Osteoblast (primary cell): ENCODE data around the gene CRYGS. TPM values are rescaled to one million over a fixed set of nuclear protein-coding genes. Genes with fewer than 3 reads are reported as not detected.

ENCODE experiments used
- DNase-seq: peaks from one replicate; pipeline ENCODE4 v3.0.0; 2011; ENCODE audit warnings: low spot score, mixed read lengths; ENCODE audit not compliant: insufficient read length; ENCODE audit errors: missing footprints
- H2AFZ ChIP-seq: 2 replicates; pipeline ENCODE4 v1.6.0; 2011; ENCODE audit warnings: mild to moderate bottlenecking, low read length
- H3K27ac ChIP-seq: 2 replicates; pipeline ENCODE4 v1.5.1; 2011; ENCODE audit warnings: mild to moderate bottlenecking, low read depth, low read length, moderate library complexity
- H3K27me3 ChIP-seq: 2 replicates; pipeline ENCODE4 v1.6.0; 2012; ENCODE audit warnings: mild to moderate bottlenecking, control low read depth, inconsistent platforms, low read length, moderate library complexity; ENCODE audit not compliant: insufficient read depth
- H3K36me3 ChIP-seq: 2 replicates; pipeline ENCODE4 v1.5.1; 2011; ENCODE audit warnings: mild to moderate bottlenecking, low read length, control low read depth, moderate library complexity; ENCODE audit not compliant: insufficient read depth
- H3K4me1 ChIP-seq: 2 replicates; pipeline ENCODE4 v1.5.1; 2011; ENCODE audit warnings: mild to moderate bottlenecking, low read length, control low read depth, moderate library complexity; ENCODE audit not compliant: insufficient read depth
- H3K4me2 ChIP-seq: 2 replicates; pipeline ENCODE4 v1.6.0; 2011; ENCODE audit warnings: mild to moderate bottlenecking, low read length; ENCODE audit not compliant: insufficient read depth
- H3K4me3 ChIP-seq: fragments of 200-600 bp; sonication (generic); 3 replicates; pipeline ENCODE4 v1.5.1; 2012; ENCODE audit warnings: mild to moderate bottlenecking, low read length, inconsistent platforms; ENCODE audit not compliant: insufficient read depth
- H3K79me2 ChIP-seq: 2 replicates; pipeline ENCODE4 v1.6.0; 2012; ENCODE audit warnings: mild to moderate bottlenecking, low read length, control low read depth, inconsistent platforms; ENCODE audit not compliant: insufficient read depth
- H3K9me3 ChIP-seq: 2 replicates; pipeline ENCODE4 v1.5.1; 2011; ENCODE audit warnings: low read depth, low read length, control low read depth
- H4K20me1 ChIP-seq: 2 replicates; pipeline ENCODE4 v1.6.0; 2012; ENCODE audit warnings: mild to moderate bottlenecking, low read length, control low read depth; ENCODE audit not compliant: insufficient read depth
- CTCF ChIP-seq: IDR thresholded peaks from 2 replicates; pipeline ENCODE4 v1.5.1; 2011; ENCODE audit warnings: mild to moderate bottlenecking, low read depth, low read length, moderate library complexity; ENCODE audit errors: extremely low read depth
- total RNA-seq: library from RNA; depleted of rRNA; stranded (reverse); fragments of >200 nt; gene quantifications from 2 replicates; pipeline ENCODE4 v1.2.3, GENCODE V29; 2012

The CRYGS gene
- total RNA-seq, 1 donor = 1.8 TPM

DNA sequence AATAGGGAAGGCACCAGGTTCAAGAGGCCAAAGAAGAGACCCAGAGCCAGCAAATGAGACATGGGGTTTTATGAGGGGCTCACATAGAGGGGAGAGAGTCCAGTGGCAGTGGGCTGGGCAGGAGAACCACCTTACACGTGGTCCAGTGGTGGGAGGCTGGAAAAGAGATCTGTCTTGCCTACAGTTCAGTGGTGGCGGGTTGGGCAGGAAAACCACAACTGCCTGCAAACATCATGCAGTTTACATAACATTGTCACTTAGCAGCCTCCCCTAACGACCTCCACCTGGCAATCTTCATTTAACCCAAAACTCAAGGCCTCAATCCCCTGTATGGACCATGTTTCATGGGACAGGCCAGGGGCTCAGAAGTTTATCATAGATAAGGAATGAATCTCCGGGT, 29.1 kb downstream of the CRYGS start:
- H3K4me2 ChIP-seq = no peak overlapping the region
- no peaks in the 10 kb centered on the region for H3K9me3 ChIP-seq
- H4K20me1 ChIP-seq = no peaks in the 10 kb centered on the region
- H3K79me2 ChIP-seq = no peaks in the 10 kb centered on the region
- peaks cover 34% of the 10 kb centered on the region for H3K27me3 ChIP-seq
- TF ChIP-seq CTCF = no peak
- H3K4me3 ChIP-seq = no peak overlapping the region
- H3K4me1 ChIP-seq = no peaks in the 10 kb centered on the region
- no peaks in the 10 kb centered on the region for H3K36me3 ChIP-seq
- H2AFZ ChIP-seq = no peak overlapping the region
- DNase-seq = no peak
- no peak overlapping the region for H3K27ac ChIP-seq

DNA sequence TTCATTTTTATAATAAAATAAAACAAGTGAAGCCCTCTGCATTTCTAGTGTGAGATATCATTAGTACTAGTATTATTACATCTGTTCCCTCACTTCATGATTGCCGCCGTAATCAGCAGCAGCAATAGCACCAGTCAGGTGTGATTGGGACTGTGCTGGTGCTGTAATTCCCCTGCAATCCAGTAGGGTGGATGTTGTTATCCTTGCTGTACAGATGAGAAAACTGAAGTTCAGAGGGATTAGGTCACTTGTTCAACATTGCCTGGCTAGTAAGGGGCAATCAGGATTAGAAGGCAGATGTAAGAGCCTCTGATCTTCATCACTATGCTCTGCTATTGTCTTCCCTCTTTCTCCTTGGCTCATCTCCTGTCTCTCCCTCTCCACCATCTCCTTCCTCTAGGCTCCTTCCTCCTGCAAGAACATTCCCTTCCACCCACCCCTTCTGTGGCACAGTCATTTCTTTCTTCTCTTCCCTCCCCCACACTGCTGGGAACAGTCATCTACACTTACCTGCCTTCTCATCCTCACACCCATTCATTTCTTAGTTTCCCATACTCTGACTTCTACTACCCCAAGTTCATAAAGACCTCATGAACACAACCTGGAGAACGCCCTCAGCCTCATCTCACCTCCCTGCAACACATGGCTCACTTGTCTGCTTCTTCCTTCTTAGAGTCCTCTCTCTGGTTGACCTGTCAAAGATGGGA, 29.7 kb downstream of the CRYGS start:
- Histone ChIP-seq H3K27ac (no peak overlapping the region), H3K4me3 (no peak overlapping the region), H3K79me2 (no peaks in the 10 kb centered on the region), H3K27me3 (peaks cover 36% of the 10 kb centered on the region), H3K9me3 (no peaks in the 10 kb centered on the region), H3K36me3 (no peaks in the 10 kb centered on the region), H3K4me2 (no peak overlapping the region), H3K4me1 (no peaks in the 10 kb centered on the region), H2AFZ (no peak overlapping the region), H4K20me1 (no peaks in the 10 kb centered on the region)
- TF ChIP-seq CTCF = peak; percentile 35
- no peak for DNase-seq

DNA sequence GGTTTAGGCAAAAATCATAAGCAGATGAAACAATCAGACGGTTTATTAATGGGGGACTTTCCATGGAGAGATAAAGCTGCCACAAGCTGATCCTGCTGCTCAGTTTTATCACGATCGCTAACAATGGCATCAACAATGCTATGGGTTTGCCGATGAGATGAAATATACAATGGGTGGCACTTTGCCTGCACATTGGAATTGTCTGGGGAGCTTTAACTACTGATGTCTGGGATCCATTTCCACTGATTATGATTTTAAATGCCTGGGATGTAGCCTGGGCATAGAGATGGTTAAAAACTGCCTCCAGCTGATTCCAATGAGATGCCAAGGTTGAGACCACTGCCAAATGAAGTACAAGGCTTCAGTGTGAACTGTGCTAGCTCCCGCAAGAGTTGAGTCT, 30.8 kb downstream of the CRYGS start:
- Histone ChIP-seq H3K4me2 (no peak overlapping the region), H3K4me3 (no peak overlapping the region)

More for the DNA sequence above, 30.8 kb downstream of the CRYGS start:
- Histone ChIP-seq H3K9me3 (no peaks in the 10 kb centered on the region), H3K27me3 (peaks cover 30% of the 10 kb centered on the region), H4K20me1 (no peaks in the 10 kb centered on the region), H3K4me1 (no peaks in the 10 kb centered on the region), H3K79me2 (no peaks in the 10 kb centered on the region), H2AFZ (no peak overlapping the region), H3K36me3 (no peaks in the 10 kb centered on the region), H3K27ac (no peak overlapping the region)
- no peak for DNase-seq
- TF ChIP-seq CTCF = no peak
